ENCODE measurements around the gene TNFAIP8L2. TPM values are rescaled to one million over a fixed set of nuclear protein-coding genes. Genes with fewer than 3 reads are reported as not detected.
A peak's percentile ranks its signal among the peaks of the same experiment; 100 is the strongest.
"Not testable (repeated sequence)": the region's sequence is repeated elsewhere in the genome, so short reads cannot be mapped to it uniquely, and the experiment has no call there.

Gene TNFAIP8L2
- total RNA-seq, 2 donors from 2014 or later = 0.72 to 1.2 TPM

DNA sequence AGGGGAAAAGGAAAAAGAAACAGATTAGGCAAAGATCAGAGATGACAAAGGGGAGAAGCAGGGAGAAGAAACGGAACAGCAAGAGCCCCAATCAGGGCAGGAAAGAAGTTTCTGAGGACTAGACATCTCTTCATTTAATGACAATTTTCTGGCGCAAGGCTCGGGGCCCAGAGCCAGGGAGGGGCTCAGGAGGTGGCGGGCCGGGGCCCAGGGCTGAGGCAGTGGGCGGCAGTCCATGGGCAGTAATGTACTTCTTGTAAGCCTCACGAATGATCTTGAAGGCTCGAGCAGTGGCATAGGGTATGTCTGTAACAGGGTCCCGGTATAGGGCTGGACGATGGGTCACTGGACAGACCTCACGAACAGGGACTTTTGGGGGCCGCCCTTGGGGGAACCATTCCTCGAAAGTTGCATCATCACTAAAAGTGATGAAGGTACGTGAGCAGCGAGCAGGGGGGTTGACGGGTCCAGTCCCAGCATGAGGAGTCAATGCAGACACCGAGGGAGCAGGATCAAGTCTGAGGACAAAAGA is 20.1 kb downstream of the TNFAIP8L2 start:
- Histone ChIP-seq H3K27me3 (no peaks in the 10 kb centered on the region), H3K27ac (no peak overlapping the region), H3K36me3 (no peaks in the 10 kb centered on the region), H3K9ac (ENCODE audit: low read depth in 2 of 2, low read length in 2 of 2) (no peak overlapping the region), H3K4me3 (no peak overlapping the region), H3K9me3 (no peaks in the 10 kb centered on the region), H3K4me1 (no peaks in the 10 kb centered on the region)
- intact Hi-C loops (cut with DNase I) = no loop called here
- DNase-seq = no peak
- TF ChIP-seq, protein P1, sequence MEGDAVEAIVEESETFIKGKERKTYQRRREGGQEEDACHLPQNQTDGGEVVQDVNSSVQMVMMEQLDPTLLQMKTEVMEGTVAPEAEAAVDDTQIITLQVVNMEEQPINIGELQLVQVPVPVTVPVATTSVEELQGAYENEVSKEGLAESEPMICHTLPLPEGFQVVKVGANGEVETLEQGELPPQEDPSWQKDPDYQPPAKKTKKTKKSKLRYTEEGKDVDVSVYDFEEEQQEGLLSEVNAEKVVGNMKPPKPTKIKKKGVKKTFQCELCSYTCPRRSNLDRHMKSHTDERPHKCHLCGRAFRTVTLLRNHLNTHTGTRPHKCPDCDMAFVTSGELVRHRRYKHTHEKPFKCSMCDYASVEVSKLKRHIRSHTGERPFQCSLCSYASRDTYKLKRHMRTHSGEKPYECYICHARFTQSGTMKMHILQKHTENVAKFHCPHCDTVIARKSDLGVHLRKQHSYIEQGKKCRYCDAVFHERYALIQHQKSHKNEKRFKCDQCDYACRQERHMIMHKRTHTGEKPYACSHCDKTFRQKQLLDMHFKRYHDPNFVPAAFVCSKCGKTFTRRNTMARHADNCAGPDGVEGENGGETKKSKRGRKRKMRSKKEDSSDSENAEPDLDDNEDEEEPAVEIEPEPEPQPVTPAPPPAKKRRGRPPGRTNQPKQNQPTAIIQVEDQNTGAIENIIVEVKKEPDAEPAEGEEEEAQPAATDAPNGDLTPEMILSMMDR (IDR thresholded peaks at IDR 0.05) = no peak

DNA sequence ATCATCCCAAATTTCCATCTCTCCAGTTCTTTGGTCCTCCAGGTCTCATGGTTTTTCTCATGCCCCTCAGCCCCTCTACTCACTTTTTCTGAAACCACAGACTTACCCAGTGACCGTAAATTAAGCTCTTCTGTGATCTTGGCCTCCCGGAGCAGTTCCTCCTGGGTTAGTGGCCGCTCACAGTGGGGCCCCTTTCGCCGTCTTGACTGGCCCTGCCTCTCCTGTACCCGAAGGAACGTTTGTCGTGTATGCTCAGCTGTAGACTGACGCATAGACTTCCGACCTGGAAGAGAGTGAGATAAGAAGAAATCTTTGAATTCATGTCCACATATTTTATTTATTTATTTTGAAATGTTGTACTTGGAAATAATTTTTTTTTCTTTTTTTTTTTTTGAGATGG is 27.8 kb downstream of the TNFAIP8L2 start:
- H3K4me1 ChIP-seq = peaks cover 3% of the 10 kb centered on the region
- no peak overlapping the region for H3K9ac ChIP-seq (ENCODE audit: low read depth in 2 of 2, low read length in 2 of 2)
- no peak overlapping the region for H3K27ac ChIP-seq
- no peak for DNase-seq
- TF ChIP-seq, protein P1 (IDR thresholded peaks at IDR 0.05) = no peak
- no peak overlapping the region for H3K4me3 ChIP-seq
- H3K27me3 ChIP-seq = no peaks in the 10 kb centered on the region
- intact Hi-C loops (cut with DNase I) = no loop called here
- peaks cover 20% of the 10 kb centered on the region for H3K36me3 ChIP-seq
- H3K9me3 ChIP-seq = no peaks in the 10 kb centered on the region

DNA sequence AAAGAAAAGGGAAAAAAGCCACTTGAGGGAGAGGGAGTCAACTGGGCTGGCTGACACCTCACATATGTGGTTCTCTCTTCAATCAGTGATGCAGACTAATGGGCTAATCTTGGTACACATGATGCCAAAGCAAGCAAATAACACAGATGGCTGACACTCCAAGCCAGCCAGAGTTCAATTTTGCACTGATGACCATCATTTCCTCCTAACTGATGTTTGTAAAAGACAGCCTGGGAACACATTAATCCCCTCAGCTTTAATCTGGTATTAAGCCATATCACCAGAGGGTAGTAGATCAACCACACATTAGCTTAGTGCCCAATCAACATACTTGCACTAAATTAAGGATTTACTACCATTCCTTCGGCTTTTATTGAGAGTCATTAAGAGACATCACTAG is 30.8 kb downstream of the TNFAIP8L2 start:
- H3K27me3 ChIP-seq = no peaks in the 10 kb centered on the region
- no peak overlapping the region for H3K9ac ChIP-seq (ENCODE audit: low read depth in 2 of 2, low read length in 2 of 2)
- H3K36me3 ChIP-seq = peaks cover 20% of the 10 kb centered on the region
- intact Hi-C loops (cut with DNase I) = no loop called here
- H3K9me3 ChIP-seq = no peaks in the 10 kb centered on the region
- no peak overlapping the region for H3K4me3 ChIP-seq
- no peak overlapping the region for H3K27ac ChIP-seq
- peaks cover 3% of the 10 kb centered on the region for H3K4me1 ChIP-seq
- TF ChIP-seq, protein P1 (IDR thresholded peaks at IDR 0.05) = no peak
- no peak for DNase-seq

DNA sequence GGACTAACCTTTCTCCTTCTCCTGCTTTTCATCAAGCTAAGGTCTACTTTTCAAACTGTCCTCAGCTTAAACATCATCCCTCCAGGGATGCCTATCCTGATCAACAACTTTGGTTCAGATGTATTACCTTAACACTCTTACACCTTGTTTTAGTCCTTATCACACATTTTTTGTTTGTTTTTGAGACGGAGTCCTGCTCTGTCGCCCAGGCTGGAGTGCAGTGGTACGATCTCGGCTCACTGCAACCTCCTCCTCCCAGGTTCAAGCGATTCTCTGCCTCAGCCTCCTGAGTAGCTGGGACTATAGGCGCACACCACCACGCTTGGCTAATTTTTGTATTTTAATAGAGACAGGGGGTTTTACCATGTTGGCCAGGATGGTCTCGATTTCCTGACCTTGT is 32.2 kb downstream of the TNFAIP8L2 start:
- H3K9ac ChIP-seq (ENCODE audit: low read depth in 2 of 2, low read length in 2 of 2); H3K27me3 ChIP-seq; H3K4me1 ChIP-seq; H3K27ac ChIP-seq; DNase-seq; H3K9me3 ChIP-seq; intact Hi-C loops (cut with DNase I): not testable (repeated sequence)
- Histone ChIP-seq H3K4me3 (peak overlapping the region; percentile 72), H3K36me3 (peaks cover 17% of the 10 kb centered on the region)

DNA sequence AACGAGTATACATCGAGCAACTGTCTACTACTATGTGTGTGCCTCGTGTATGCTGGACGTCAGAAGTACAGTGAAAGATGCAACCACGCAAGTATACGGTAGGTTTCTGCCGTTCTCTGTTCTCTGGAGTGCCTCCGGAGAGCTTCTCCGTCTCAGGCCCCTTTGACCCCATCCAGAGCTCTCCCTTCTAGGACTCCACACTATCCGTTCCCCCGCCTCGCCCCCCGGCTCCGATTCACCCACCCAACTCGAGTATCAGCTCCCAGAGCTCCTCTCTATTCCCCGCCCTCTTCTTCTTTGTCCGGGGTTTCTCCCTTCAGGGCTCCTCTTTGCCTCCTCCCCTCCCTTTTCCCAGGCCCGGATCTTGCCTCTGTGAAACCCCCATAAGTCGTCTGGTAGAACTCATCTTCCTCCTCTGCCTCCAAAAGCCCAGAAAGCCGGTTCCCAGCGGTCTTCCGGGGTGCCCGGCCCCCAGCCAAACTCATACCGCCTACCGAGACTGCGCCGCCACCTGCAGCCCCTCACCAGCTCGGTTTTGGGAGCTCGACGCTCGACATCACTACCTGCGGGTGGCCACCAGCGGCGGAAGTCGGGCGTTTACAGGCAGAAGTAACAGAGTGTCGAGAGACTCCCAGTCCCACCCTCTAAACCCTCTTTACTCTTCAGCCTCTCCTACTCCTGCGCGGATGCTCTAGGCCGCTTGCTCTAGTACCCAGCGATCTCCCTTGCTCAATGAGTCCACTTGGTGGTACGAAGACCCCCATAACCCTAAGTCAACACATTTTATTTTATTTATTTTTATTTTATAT is 33.4 kb downstream of the TNFAIP8L2 start, which contains the start of gene VPS72:
Gene VPS72, minus strand, starts transcription at position 561 of the 809 bp plus-strand sequence. Its CDS starts 76 bp downstream, at position 485.
- Histone ChIP-seq H3K4me1 (peaks cover 3% of the 10 kb centered on the region), H3K27me3 (no peaks in the 10 kb centered on the region), H3K9me3 (no peaks in the 10 kb centered on the region), H3K27ac (peak within 1 kb of the TSS; percentile 80), H3K36me3 (peaks cover 7% of the 10 kb centered on the region), H3K9ac (ENCODE audit: low read depth in 2 of 2, low read length in 2 of 2) (peak within 1 kb of the TSS; percentile 72 to 91), H3K4me3 (peak within 1 kb of the TSS; percentile 72)
- peak; percentile 92 for DNase-seq
- intact Hi-C loops (cut with DNase I) = no loop called here
- TF ChIP-seq, protein P1 (IDR thresholded peaks at IDR 0.05) = no peak

DNA sequence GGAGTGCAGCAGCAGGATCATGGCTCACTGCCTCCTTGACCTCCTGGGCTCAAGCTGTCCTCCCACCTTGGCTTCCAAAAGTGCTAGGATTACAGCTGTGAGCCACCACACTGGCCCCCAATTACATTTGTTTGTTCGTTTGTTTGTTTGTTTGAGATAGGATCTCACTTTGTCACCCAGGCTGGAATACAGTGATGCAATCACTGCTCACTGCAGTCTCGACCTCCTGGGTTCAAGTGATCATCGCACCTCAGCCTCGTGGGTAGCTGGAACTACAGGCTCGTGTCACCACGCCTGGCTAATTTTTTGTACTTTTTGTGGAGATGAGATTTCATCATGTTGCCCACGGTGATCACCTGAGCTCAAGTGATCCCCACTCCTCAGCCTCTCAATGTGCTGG is 35.6 kb downstream of the TNFAIP8L2 start:
- Histone ChIP-seq H3K27ac (no peak overlapping the region), H3K27me3 (no peaks in the 10 kb centered on the region), H3K36me3 (no peaks in the 10 kb centered on the region), H3K9ac (ENCODE audit: low read depth in 2 of 2, low read length in 2 of 2) (no peak overlapping the region), H3K4me3 (no peak overlapping the region), H3K9me3 (no peaks in the 10 kb centered on the region), H3K4me1 (peaks cover 3% of the 10 kb centered on the region)
- no peak for DNase-seq
- TF ChIP-seq, protein P1 (IDR thresholded peaks at IDR 0.05) = no peak
- intact Hi-C loops (cut with DNase I) = no loop called here
